ENCODE results near the gene ADAMTS9.

Gene ADAMTS9

GRCh38 chr3:64483467-64483866 is 204.3 kb downstream of the ADAMTS9 start:
- DNase-seq = no peak

DNA sequence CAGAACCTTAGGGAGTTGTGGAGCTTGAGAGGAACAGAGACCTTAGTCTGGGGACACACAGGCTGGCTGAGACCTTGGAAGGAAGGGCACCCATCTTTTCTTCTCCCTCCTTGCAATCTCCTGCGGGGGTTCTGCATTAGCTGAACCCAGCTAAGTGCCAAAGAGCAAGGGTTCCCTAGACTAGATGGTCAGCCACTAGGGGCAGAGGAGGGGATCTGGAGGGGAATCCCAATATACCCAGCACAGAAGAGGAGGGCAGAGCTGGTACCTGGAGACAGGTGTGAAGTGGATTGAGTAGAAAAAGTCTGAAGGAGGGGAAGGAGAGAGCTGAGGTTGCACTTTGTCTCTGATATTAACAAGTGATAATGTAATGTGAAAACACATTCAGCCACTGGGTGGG is 212.8 kb downstream of the ADAMTS9 start:
- DNase-seq = no peak

DNA sequence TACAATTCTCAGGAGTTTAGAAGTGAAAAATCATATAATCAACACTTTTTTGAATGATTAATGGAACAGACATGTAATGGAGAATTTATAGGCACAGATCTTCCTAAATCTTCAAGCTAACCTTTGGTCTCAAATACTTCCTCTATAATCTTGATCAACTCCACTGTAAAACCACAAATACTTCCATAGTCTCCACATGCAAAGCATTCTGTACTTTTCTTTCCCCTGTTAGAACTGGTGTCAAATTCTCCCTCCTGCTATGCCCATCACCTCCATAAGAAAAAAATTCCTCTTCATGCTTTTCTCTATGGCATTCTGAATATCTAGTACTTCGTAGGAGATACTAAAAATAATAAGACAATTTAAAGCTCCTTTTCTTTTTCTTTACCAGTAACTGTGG is 214.3 kb downstream of the ADAMTS9 start:
- no peak for DNase-seq

DNA sequence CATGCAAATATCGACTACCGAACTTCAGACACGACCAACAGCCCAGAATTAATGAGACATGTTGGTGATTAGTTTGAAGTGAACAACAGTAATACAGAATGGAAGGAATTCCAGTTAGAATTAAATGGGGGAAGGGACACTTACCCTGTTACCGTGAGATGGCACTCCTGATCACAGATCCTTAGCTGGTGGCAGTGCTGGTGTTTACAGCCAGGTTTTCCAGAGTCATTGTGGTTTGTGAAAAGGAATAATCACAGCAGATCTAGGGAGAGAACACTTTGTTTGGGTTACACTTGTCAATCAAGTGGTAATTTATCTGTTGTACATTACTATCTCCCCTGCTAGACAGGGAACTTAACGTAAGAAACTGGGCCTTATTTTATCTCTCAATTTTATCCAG is 217.4 kb downstream of the ADAMTS9 start:
- no peak for DNase-seq

- DNase-seq = no peak
Measured at GRCh38 chr3:64467255-64467944, 220.4 kb downstream of the ADAMTS9 start.

Data from activated gamma-delta T cell (primary cell).